ENCODE data around the gene PTPN21. TPM values are rescaled to one million over a fixed set of nuclear protein-coding genes. Genes with fewer than 3 reads are reported as not detected.

PTPN21 gene
- polyA plus RNA-seq, 3 donors = not detected

GRCh38 chr14:88452231-88452630, 102.6 kb downstream of the PTPN21 start:
- Histone ChIP-seq H3K4me2 (replicated peaks; ENCODE audit: extremely low read depth, low read length, poor library complexity, severe bottlenecking) (no peak overlapping the region), H3K9ac (ENCODE audit: insufficient read depth, low read length, poor library complexity, severe bottlenecking) (no peak overlapping the region), H3K79me2 (ENCODE audit: insufficient read depth, low read length) (no peaks in the 10 kb centered on the region), H3K27me3 (ENCODE audit: control insufficient read depth in 2 of 2, insufficient read depth in 2 of 2, low read length in 2 of 2) (no peaks in the 10 kb centered on the region), H2AFZ (ENCODE audit: insufficient read depth, low read depth, low read length, poor library complexity, severe bottlenecking) (no peak overlapping the region), H3K4me3 (replicated peaks in 1 of 3; ENCODE audit: low read depth in 2 of 3, low read length in 3 of 3) (no peak overlapping the region), H3K36me3 (replicated peaks in 1 of 2; ENCODE audit: control insufficient read depth in 1 of 2, insufficient read depth in 2 of 2, low read length in 2 of 2) (no peaks in the 10 kb centered on the region), H3K4me1 (ENCODE audit: control insufficient read depth in 1 of 2, insufficient read depth in 2 of 2, low read length in 2 of 2) (no peaks in the 10 kb centered on the region), H3K27ac (ENCODE audit: low read depth in 1 of 2, low read length in 2 of 2) (no peak overlapping the region), H4K20me1 (ENCODE audit: insufficient read depth, low read length) (no peaks in the 10 kb centered on the region), H3K9me3 (replicated peaks in 1 of 2; ENCODE audit: control insufficient read depth in 1 of 2, insufficient read depth in 1 of 2, low read length in 2 of 2) (peaks cover 0 to 5% of the 10 kb centered on the region in 2 donors)
- Mint-ChIP-seq H3K9me3 (peaks cover 8 to 20% (median 13%) of the 10 kb centered on the region in 7 donors), H3K4me1 (no peaks in the 10 kb centered on the region), H3K27me3 (ENCODE audit: low read depth in 3 of 3) (no peaks in the 10 kb centered on the region), H3K36me3 (peaks cover under 1 to 21% of the 10 kb centered on the region in 2 donors), H3K4me3 (no peak overlapping the region), H3K27ac (no peak overlapping the region)
- TF ChIP-seq CTCF (IDR thresholded peaks at IDR 0.05) = no peak
- intact Hi-C loops (cut with micrococcal nuclease) = no loop called here
- no peak for DNase-seq
- WGBS (ENCODE audit: insufficient coverage) = 100% methylated on average over 2 of the region's 4 CpGs

- H3K79me2 ChIP-seq (ENCODE audit: insufficient read depth, low read length) = no peaks in the 10 kb centered on the region
- Mint-ChIP-seq H3K9me3 (peaks cover 0 to 6% (median 2%) of the 10 kb centered on the region in 7 donors), H3K4me1 (no peaks in the 10 kb centered on the region), H3K27ac (no peak overlapping the region), H3K27me3 (ENCODE audit: low read depth in 3 of 3) (no peaks in the 10 kb centered on the region), H3K4me3 (no peak overlapping the region), H3K36me3 (peaks cover 7 to 13% of the 10 kb centered on the region in 2 donors)
- TF ChIP-seq CTCF (IDR thresholded peaks at IDR 0.05) = no peak
- no peaks in the 10 kb centered on the region for H4K20me1 ChIP-seq (ENCODE audit: insufficient read depth, low read length)
- no CpG with 5 or more reads among the region's 2 CpGs for WGBS (ENCODE audit: insufficient coverage)
- no peaks in the 10 kb centered on the region for H3K36me3 ChIP-seq (replicated peaks in 1 of 2; ENCODE audit: control insufficient read depth in 1 of 2, insufficient read depth in 2 of 2, low read length in 2 of 2)
- H3K4me3 ChIP-seq (replicated peaks in 1 of 3; ENCODE audit: low read depth in 2 of 3, low read length in 3 of 3) = no peak overlapping the region
- intact Hi-C loops (cut with micrococcal nuclease) = no loop called here
- H3K27me3 ChIP-seq (ENCODE audit: control insufficient read depth in 2 of 2, insufficient read depth in 2 of 2, low read length in 2 of 2) = no peaks in the 10 kb centered on the region
- H3K9ac ChIP-seq (ENCODE audit: insufficient read depth, low read length, poor library complexity, severe bottlenecking) = no peak overlapping the region
- H3K4me2 ChIP-seq (replicated peaks; ENCODE audit: extremely low read depth, low read length, poor library complexity, severe bottlenecking) = no peak overlapping the region
- no peaks in the 10 kb centered on the region for H3K4me1 ChIP-seq (ENCODE audit: control insufficient read depth in 1 of 2, insufficient read depth in 2 of 2, low read length in 2 of 2)
- H3K9me3 ChIP-seq (replicated peaks in 1 of 2; ENCODE audit: control insufficient read depth in 1 of 2, insufficient read depth in 1 of 2, low read length in 2 of 2) = no peaks in the 10 kb centered on the region
- H2AFZ ChIP-seq (ENCODE audit: insufficient read depth, low read depth, low read length, poor library complexity, severe bottlenecking) = no peak overlapping the region
- H3K27ac ChIP-seq (ENCODE audit: low read depth in 1 of 2, low read length in 2 of 2) = no peak overlapping the region
- no peak for DNase-seq
Observed at GRCh38 chr14:88439088-88439487, 115.7 kb downstream of the PTPN21 start.
